ENCODE data around the gene PSMD3. TPM values are rescaled to one million over a fixed set of nuclear protein-coding genes. Genes with fewer than 3 reads are reported as not detected.
A peak's percentile ranks its signal among the peaks of the same experiment; 100 is the strongest.

The PSMD3 gene
- total and polyA plus RNA-seq, 9 of the 15 experiments (the other 6 are each of a cell fraction or from before 2014, with no cell fraction given), result 2.0 to 251 (median 135) TPM

DNA sequence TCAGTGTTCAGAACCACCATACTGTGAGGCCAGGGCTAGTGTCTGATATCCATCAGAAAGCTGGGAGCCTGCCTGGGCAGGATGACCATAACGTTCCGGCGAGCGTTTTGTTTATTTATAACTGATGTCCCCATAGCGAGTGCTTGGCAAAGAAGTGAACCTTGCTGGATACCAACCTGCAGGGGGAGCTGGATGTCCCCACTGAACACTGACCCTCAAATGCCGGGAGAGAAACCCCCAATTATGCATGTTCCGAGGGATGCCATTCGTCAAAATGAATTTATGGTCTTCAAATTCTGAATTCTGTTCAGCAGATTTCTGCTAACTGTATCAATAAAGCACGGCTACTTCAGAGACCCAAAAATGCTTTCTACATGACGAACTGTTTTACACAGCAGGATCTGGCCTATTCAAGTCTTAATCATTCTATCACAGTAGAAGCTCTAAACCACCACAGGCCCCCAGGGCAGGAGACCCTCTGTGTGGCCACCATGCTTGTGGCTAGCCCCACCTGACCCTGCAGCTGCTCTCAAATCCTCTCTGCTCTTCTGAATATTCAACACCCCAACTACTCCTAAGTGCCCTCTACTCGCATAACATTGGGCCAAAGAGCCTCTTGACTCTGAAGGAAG is 58.4 kb downstream of the PSMD3 start (continued):
- TF ChIP-seq FOXJ2 (tag; IDR thresholded peaks at IDR 0.05) (peak; percentile 85), ZNF586 (CRISPR knock-in tag; conservative IDR thresholded peaks at IDR 0.05) (no peak), ZNF354B (CRISPR knock-in tag; IDR thresholded peaks at IDR 0.05) (no peak), CSDE1 (IDR thresholded peaks at IDR 0.05) (no peak), ETV1 (tag; conservative IDR thresholded peaks at IDR 0.05; ENCODE audit: low read depth) (no peak), HOXB6 (CRISPR knock-in tag; IDR thresholded peaks at IDR 0.05; ENCODE audit: borderline replicate concordance) (no peak), ZSCAN32 (CRISPR knock-in tag; IDR thresholded peaks at IDR 0.05) (no peak), BCL6 (CRISPR knock-in tag; IDR thresholded peaks at IDR 0.05) (no peak), RFX1 (IDR thresholded peaks at IDR 0.05) (peak; percentile 44), NFYB (IDR thresholded peaks at IDR 0.05; ENCODE audit: extremely low read depth, insufficient read length) (no peak), MEIS2 (IDR thresholded peaks at IDR 0.05; ENCODE audit: partially characterized antibody) (no peak), HNRNPLL (IDR thresholded peaks at IDR 0.05; ENCODE audit: low read depth, low read length, poor library complexity, severe bottlenecking) (no peak), SMAD1 (IDR thresholded peaks at IDR 0.05; ENCODE audit: low read depth, low read length, partially characterized antibody) (no peak), RBM34 (IDR thresholded peaks at IDR 0.05; ENCODE audit: borderline replicate concordance, insufficient read depth, low read length) (no peak), NCOR1 (IDR thresholded peaks at IDR 0.05) (no peak), ETV5 (CRISPR knock-in tag; IDR thresholded peaks at IDR 0.05; ENCODE audit: low read depth) (no peak), NFATC3 (IDR thresholded peaks at IDR 0.05) (no peak)
- TF ChIP-seq, protein P1, sequence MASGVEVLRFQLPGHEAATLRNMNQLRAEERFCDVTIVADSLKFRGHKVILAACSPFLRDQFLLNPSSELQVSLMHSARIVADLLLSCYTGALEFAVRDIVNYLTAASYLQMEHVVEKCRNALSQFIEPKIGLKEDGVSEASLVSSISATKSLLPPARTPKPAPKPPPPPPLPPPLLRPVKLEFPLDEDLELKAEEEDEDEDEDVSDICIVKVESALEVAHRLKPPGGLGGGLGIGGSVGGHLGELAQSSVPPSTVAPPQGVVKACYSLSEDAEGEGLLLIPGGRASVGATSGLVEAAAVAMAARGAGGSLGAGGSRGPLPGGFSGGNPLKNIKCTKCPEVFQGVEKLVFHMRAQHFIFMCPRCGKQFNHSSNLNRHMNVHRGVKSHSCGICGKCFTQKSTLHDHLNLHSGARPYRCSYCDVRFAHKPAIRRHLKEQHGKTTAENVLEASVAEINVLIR (CRISPR knock-in tag; IDR thresholded peaks at IDR 0.05), result no peak
- TF ChIP-seq, protein P2, sequence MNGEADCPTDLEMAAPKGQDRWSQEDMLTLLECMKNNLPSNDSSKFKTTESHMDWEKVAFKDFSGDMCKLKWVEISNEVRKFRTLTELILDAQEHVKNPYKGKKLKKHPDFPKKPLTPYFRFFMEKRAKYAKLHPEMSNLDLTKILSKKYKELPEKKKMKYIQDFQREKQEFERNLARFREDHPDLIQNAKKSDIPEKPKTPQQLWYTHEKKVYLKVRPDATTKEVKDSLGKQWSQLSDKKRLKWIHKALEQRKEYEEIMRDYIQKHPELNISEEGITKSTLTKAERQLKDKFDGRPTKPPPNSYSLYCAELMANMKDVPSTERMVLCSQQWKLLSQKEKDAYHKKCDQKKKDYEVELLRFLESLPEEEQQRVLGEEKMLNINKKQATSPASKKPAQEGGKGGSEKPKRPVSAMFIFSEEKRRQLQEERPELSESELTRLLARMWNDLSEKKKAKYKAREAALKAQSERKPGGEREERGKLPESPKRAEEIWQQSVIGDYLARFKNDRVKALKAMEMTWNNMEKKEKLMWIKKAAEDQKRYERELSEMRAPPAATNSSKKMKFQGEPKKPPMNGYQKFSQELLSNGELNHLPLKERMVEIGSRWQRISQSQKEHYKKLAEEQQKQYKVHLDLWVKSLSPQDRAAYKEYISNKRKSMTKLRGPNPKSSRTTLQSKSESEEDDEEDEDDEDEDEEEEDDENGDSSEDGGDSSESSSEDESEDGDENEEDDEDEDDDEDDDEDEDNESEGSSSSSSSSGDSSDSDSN (IDR thresholded peaks at IDR 0.05; ENCODE audit: borderline replicate concordance in 1 of 2, low read depth in 2 of 2, low read length in 2 of 2), result no peak
- TF ChIP-seq, protein P3, sequence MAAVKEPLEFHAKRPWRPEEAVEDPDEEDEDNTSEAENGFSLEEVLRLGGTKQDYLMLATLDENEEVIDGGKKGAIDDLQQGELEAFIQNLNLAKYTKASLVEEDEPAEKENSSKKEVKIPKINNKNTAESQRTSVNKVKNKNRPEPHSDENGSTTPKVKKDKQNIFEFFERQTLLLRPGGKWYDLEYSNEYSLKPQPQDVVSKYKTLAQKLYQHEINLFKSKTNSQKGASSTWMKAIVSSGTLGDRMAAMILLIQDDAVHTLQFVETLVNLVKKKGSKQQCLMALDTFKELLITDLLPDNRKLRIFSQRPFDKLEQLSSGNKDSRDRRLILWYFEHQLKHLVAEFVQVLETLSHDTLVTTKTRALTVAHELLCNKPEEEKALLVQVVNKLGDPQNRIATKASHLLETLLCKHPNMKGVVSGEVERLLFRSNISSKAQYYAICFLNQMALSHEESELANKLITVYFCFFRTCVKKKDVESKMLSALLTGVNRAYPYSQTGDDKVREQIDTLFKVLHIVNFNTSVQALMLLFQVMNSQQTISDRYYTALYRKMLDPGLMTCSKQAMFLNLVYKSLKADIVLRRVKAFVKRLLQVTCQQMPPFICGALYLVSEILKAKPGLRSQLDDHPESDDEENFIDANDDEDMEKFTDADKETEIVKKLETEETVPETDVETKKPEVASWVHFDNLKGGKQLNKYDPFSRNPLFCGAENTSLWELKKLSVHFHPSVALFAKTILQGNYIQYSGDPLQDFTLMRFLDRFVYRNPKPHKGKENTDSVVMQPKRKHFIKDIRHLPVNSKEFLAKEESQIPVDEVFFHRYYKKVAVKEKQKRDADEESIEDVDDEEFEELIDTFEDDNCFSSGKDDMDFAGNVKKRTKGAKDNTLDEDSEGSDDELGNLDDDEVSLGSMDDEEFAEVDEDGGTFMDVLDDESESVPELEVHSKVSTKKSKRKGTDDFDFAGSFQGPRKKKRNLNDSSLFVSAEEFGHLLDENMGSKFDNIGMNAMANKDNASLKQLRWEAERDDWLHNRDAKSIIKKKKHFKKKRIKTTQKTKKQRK (IDR thresholded peaks at IDR 0.05; ENCODE audit: borderline replicate concordance, low read depth, low read length), result no peak

Data from K562 (cell line).